NCI-H69 (cell line): ENCODE measurements around the gene PATL2.
"Not testable (repeated sequence)": the region's sequence is repeated elsewhere in the genome, so short reads cannot be mapped to it uniquely, and the experiment has no call there.

Experiments
- DNase-seq: peaks from one replicate; lab custom pipeline; 2025; lab: John Stamatoyannopoulos, UW

Gene PATL2

GRCh38 chr15:44711096-44711742 lies at the start of gene PATL2, which contains the start of gene B2M:
PATL2 (minus strand) TSS chr15:44711323; CDS start chr15:44676490, 34,833 bp downstream.
B2M (plus strand) TSS chr15:44711517; CDS start chr15:44711547, 30 bp downstream.
- DNase-seq: peak; percentile 97

- DNase-seq: no peak
Measured at GRCh38 chr15:44753345-44753744, 42.2 kb upstream of the PATL2 start.

GRCh38 chr15:44743454-44743853 lies 32.3 kb upstream of the PATL2 start:
- not testable (repeated sequence) for DNase-seq

GRCh38 chr15:44739222-44739847 lies 28.2 kb upstream of the PATL2 start:
- not testable (repeated sequence) for DNase-seq

- DNase-seq: peak; percentile 69
Measured at GRCh38 chr15:44738340-44738984, 27.3 kb upstream of the PATL2 start.

GRCh38 chr15:44736181-44736765 lies 25.1 kb upstream of the PATL2 start, which contains the start of gene TRIM69:
TRIM69 (plus strand) TSS chr15:44736528; CDS start chr15:44736705, 177 bp downstream.
- no peak for DNase-seq

GRCh38 chr15:44735482-44736180 lies 24.5 kb upstream of the PATL2 start:
- DNase-seq: peak; percentile 20

- no peak for DNase-seq
Measured at GRCh38 chr15:44734839-44735481, 23.8 kb upstream of the PATL2 start.

GRCh38 chr15:44729408-44730127 lies 18.4 kb upstream of the PATL2 start:
- peak; percentile 80 for DNase-seq

GRCh38 chr15:44728576-44729407 lies 17.7 kb upstream of the PATL2 start:
- peak; percentile 98 for DNase-seq

- not testable (repeated sequence) for DNase-seq
Measured at GRCh38 chr15:44728232-44728575, 17.1 kb upstream of the PATL2 start.

GRCh38 chr15:44727485-44728231 lies 16.5 kb upstream of the PATL2 start:
- no peak for DNase-seq

- peak; percentile 61 for DNase-seq
Measured at GRCh38 chr15:44726568-44727484, 15.7 kb upstream of the PATL2 start.

- no peak for DNase-seq
Measured at GRCh38 chr15:44726136-44726535, 15.0 kb upstream of the PATL2 start.

- no peak for DNase-seq
Measured at GRCh38 chr15:44722011-44722410, 10.9 kb upstream of the PATL2 start.

- DNase-seq: no peak
Measured at GRCh38 chr15:44720460-44721176, 9.5 kb upstream of the PATL2 start.

GRCh38 chr15:44720000-44720435 lies 8.9 kb upstream of the PATL2 start:
- not testable (repeated sequence) for DNase-seq
